GM13976 (cell line): Measurements from ENCODE around the gene DYNC1I1.

ENCODE experiments used
- DNase-seq: peaks from one replicate; pipeline ENCODE4 v3.0.0; 2012; ENCODE audit warnings: low spot score
- CTCF ChIP-seq: IDR thresholded peaks from 2 replicates; pipeline ENCODE4 v1.5.1; 2012; ENCODE audit warnings: borderline replicate concordance, mild to moderate bottlenecking; ENCODE audit not compliant: insufficient read depth; ENCODE audit errors: extremely low read depth, missing control alignments, control extremely low read depth
- in situ Hi-C: fragments of 300-500 bp; cut with MboI; formaldehyde crosslinking; loops from one replicate; pipeline ENCODE4 v1.12.0; 2022; ENCODE audit warnings: low sequenced_read_pairs, mixed read lengths, inconsistent platforms; ENCODE audit not compliant: unreplicated experiment

Gene DYNC1I1

GRCh38 chr7:95865716-95866371 is 93.5 kb downstream of the DYNC1I1 start:
- no peak for DNase-seq
- in situ Hi-C loops, result no loop called here
- no peak for TF ChIP-seq CTCF

GRCh38 chr7:95867309-95867708 is 95.0 kb downstream of the DYNC1I1 start:
- TF ChIP-seq CTCF, result no peak
- in situ Hi-C loops, result no loop called here
- peak; percentile 34 for DNase-seq

GRCh38 chr7:95871075-95871848 is 98.9 kb downstream of the DYNC1I1 start:
- in situ Hi-C loops, result loop anchor here (10.0 kb wide), 1 partner anchor 146 kb away; no protein-coding TSS in a partner anchor
- TF ChIP-seq CTCF, result peak; percentile 65
- DNase-seq, result peak; percentile 56

- DNase-seq, result no peak
- no peak for TF ChIP-seq CTCF
- in situ Hi-C loops, result loop anchor here (10.0 kb wide), 1 partner anchor 147 kb away; no protein-coding TSS in a partner anchor
Measured at GRCh38 chr7:95871896-95872295, 99.5 kb downstream of the DYNC1I1 start.

GRCh38 chr7:95874129-95874528 is 101.8 kb downstream of the DYNC1I1 start:
- no peak for TF ChIP-seq CTCF
- no peak for DNase-seq
- in situ Hi-C loops, result loop anchor here (10.0 kb wide), 1 partner anchor 149 kb away; no protein-coding TSS in a partner anchor

- no peak for DNase-seq
- TF ChIP-seq CTCF, result no peak
- in situ Hi-C loops, result loop anchor here (10.0 kb wide), 1 partner anchor 150 kb away; no protein-coding TSS in a partner anchor
Measured at GRCh38 chr7:95874541-95875265, 102.3 kb downstream of the DYNC1I1 start.
